ENCODE results near the gene COG3.

COG3 gene

DNA sequence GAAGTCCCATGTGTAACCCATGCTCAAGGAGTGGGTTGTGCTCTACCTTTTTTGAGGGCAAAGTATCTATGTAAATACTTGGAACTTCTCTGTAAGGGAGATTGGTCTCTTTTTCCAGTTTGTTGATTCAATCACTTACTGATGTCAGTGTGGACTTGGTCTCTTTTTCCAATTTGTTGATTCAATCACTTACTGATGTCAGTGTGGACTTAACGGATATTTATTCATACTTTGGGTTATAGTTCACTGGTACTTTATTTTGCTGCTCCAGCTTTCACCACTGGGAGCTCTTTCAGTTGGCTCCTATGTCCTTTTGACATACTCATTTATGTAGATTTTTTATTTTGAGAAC lies 36.4 kb downstream of the COG3 start:
- Histone ChIP-seq H3K9me3 (ENCODE audit: severe bottlenecking) (no peaks in the 10 kb centered on the region), H3K36me3 (ENCODE audit: low read depth) (peaks cover 81% of the 10 kb centered on the region), H3K4me3 (ENCODE audit: severe bottlenecking) (no peak overlapping the region), H3K4me1 (ENCODE audit: insufficient read depth, poor library complexity, severe bottlenecking) (peaks cover 22% of the 10 kb centered on the region), H3K27ac (ENCODE audit: poor library complexity, severe bottlenecking) (peak overlapping the region; percentile 73), H3K27me3 (ENCODE audit: insufficient read depth, poor library complexity, severe bottlenecking) (no peaks in the 10 kb centered on the region)
- TF ChIP-seq, protein P1, sequence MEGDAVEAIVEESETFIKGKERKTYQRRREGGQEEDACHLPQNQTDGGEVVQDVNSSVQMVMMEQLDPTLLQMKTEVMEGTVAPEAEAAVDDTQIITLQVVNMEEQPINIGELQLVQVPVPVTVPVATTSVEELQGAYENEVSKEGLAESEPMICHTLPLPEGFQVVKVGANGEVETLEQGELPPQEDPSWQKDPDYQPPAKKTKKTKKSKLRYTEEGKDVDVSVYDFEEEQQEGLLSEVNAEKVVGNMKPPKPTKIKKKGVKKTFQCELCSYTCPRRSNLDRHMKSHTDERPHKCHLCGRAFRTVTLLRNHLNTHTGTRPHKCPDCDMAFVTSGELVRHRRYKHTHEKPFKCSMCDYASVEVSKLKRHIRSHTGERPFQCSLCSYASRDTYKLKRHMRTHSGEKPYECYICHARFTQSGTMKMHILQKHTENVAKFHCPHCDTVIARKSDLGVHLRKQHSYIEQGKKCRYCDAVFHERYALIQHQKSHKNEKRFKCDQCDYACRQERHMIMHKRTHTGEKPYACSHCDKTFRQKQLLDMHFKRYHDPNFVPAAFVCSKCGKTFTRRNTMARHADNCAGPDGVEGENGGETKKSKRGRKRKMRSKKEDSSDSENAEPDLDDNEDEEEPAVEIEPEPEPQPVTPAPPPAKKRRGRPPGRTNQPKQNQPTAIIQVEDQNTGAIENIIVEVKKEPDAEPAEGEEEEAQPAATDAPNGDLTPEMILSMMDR (IDR thresholded peaks at IDR 0.05; ENCODE audit: poor library complexity, severe bottlenecking): no peak
- ATAC-seq (ENCODE audit: low read depth) (no peak), DNase-seq (ENCODE audit: low spot score) (no peak)

DNA sequence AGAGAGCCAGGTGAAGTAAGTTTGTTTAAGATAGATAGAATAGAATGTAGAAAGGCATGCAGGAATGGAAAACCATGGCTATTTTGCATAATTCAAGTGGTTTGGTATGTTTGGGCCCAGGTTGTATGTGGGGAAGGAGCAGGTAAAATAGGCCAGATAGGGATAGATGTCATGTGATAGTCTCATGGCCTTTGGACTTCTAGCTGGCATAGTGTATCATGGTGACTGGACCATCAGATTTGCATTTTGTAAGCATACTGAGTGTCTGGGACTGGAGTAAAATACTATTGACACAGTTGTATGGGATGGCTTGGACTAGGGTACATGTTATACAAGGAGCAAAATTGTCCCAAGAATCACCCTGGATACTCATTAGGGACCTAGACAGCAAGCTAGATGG lies 38.9 kb downstream of the COG3 start:
- Histone ChIP-seq H3K4me3 (ENCODE audit: severe bottlenecking) (no peak overlapping the region), H3K4me1 (ENCODE audit: insufficient read depth, poor library complexity, severe bottlenecking) (peaks cover 22% of the 10 kb centered on the region), H3K27me3 (ENCODE audit: insufficient read depth, poor library complexity, severe bottlenecking) (no peaks in the 10 kb centered on the region), H3K9me3 (ENCODE audit: severe bottlenecking) (no peaks in the 10 kb centered on the region), H3K27ac (ENCODE audit: poor library complexity, severe bottlenecking) (no peak overlapping the region), H3K36me3 (ENCODE audit: low read depth) (peaks cover 62% of the 10 kb centered on the region)
- ATAC-seq (ENCODE audit: low read depth) (no peak), DNase-seq (ENCODE audit: low spot score) (no peak)
- TF ChIP-seq, protein P1 (IDR thresholded peaks at IDR 0.05; ENCODE audit: poor library complexity, severe bottlenecking): no peak

DNA sequence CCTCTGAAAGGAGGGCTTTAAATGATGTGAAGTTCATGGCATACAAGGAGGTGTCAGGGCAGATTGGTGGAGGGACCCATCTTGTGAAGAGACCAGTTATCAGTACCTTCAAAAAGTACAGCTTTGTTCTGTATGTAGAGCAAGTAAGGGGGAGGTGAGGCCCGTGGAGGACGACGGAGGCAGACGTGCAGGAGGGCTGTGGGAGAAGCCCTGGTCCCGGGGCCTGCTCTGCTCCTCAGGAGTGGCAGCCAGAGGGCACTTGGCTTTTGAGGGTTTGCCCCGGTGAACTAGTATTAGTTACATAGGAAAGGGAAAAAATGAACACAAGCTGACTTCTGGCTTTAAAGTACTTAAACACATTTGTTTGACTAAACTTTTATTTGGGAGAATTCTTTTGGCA lies 42.1 kb downstream of the COG3 start:
- no peak for ATAC-seq (ENCODE audit: low read depth)

DNA sequence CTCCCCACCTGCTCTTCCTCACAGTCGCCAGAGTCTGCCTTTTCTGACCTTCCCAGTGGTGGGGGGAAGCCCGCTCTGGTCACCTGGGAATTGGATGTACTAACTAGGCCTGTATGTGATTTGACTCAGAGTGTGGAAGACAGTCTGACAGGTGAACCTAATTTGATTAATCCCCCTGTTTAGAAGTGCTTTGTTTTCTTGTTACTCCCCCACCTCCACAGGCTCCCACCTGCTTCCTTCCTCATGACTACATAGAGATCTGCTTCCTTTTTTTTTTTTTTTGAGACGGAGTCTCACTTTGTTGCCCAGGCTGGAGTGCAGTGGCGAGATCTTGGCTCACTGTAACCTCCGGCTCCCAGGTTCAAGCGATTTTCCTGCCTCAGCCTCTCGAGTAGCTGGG lies 44.0 kb downstream of the COG3 start:
- Histone ChIP-seq H3K27me3 (ENCODE audit: insufficient read depth, poor library complexity, severe bottlenecking) (no peaks in the 10 kb centered on the region), H3K27ac (ENCODE audit: poor library complexity, severe bottlenecking) (no peak overlapping the region), H3K36me3 (ENCODE audit: low read depth) (peaks cover 69% of the 10 kb centered on the region), H3K4me1 (ENCODE audit: insufficient read depth, poor library complexity, severe bottlenecking) (peaks cover 7% of the 10 kb centered on the region), H3K9me3 (ENCODE audit: severe bottlenecking) (no peaks in the 10 kb centered on the region), H3K4me3 (ENCODE audit: severe bottlenecking) (no peak overlapping the region)
- DNase-seq (ENCODE audit: low spot score) (no peak), ATAC-seq (ENCODE audit: low read depth) (no peak)
- TF ChIP-seq, protein P1 (IDR thresholded peaks at IDR 0.05; ENCODE audit: poor library complexity, severe bottlenecking): no peak

More for the DNA sequence above, 42.1 kb downstream of the COG3 start:
- TF ChIP-seq, protein P1 (IDR thresholded peaks at IDR 0.05; ENCODE audit: poor library complexity, severe bottlenecking): no peak
- H3K36me3 ChIP-seq (ENCODE audit: low read depth): peaks cover 74% of the 10 kb centered on the region
- no peaks in the 10 kb centered on the region for H3K27me3 ChIP-seq (ENCODE audit: insufficient read depth, poor library complexity, severe bottlenecking)
- no peak for DNase-seq (ENCODE audit: low spot score)
- H3K27ac ChIP-seq (ENCODE audit: poor library complexity, severe bottlenecking): no peak overlapping the region
- H3K9me3 ChIP-seq (ENCODE audit: severe bottlenecking): no peaks in the 10 kb centered on the region
- H3K4me1 ChIP-seq (ENCODE audit: insufficient read depth, poor library complexity, severe bottlenecking): peaks cover 3% of the 10 kb centered on the region
- H3K4me3 ChIP-seq (ENCODE audit: severe bottlenecking): no peak overlapping the region

DNA sequence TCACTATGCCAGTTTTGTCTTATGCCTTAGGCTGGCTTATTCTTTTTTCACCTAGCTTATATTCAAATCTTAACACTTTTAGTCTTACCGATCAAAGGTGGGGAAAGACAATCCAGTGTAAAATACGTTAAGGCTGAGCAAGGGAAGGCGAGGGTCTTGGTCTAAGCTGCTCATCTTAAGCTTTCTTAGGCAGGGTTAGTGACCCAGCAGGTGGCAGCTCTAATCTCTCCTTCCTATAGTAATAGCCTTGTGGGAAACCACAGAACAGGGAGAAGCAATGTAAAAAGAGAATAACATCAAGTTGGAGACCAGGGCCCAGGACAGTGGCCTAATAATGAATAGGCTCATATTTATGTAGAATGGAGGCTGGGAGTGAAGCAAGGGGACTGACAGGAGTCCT lies 45.9 kb downstream of the COG3 start:
- TF ChIP-seq, protein P1 (IDR thresholded peaks at IDR 0.05; ENCODE audit: poor library complexity, severe bottlenecking): no peak
- ATAC-seq (ENCODE audit: low read depth) (no peak), DNase-seq (ENCODE audit: low spot score) (no peak)
- H3K36me3 ChIP-seq (ENCODE audit: low read depth): peaks cover 68% of the 10 kb centered on the region
- no peak overlapping the region for H3K27ac ChIP-seq (ENCODE audit: poor library complexity, severe bottlenecking)
- no peaks in the 10 kb centered on the region for H3K27me3 ChIP-seq (ENCODE audit: insufficient read depth, poor library complexity, severe bottlenecking)
- no peak overlapping the region for H3K4me3 ChIP-seq (ENCODE audit: severe bottlenecking)
- H3K9me3 ChIP-seq (ENCODE audit: severe bottlenecking): no peaks in the 10 kb centered on the region
- peaks cover 7% of the 10 kb centered on the region for H3K4me1 ChIP-seq (ENCODE audit: insufficient read depth, poor library complexity, severe bottlenecking)
